Measurements from ENCODE around the gene HSF2. TPM values are rescaled to one million over a fixed set of nuclear protein-coding genes. Genes with fewer than 3 reads are reported as not detected.

Gene HSF2
- total and polyA plus RNA-seq, 2 experiments from 2014 or later = 10.0 to 18.1 TPM

DNA sequence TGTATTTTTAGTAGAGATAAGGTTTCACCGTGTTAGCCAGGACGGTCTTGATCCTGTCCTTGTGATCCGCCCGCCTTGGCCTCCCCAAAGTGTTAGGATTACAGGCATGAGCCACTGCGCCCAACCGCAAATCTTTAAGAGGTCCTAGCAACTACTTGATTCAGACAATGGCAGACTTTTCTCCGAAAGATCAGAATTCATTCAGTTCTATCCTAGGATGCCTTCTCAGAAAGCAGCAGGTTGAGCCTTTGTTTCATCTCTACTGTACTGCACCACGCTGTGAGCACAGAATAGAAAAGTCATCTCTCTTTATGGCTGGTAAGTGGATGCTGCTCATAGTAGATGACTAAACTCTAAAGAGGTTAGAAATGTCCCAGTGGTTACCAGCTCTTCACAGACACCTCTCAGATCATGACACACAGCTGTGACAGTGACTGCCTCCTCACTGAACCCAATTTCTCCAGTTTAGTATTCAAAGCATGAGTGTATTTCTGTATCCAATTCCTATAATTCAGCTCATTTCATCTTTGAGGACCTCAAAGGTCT, 6.0 kb upstream of the HSF2 start:
- Histone ChIP-seq H2AFZ (no peak overlapping the region), H3K4me1 (ENCODE audit: insufficient read depth) (peaks cover 8% of the 10 kb centered on the region; the same call in 1 of the 2 replicates), H3K79me2 (replicated peaks; ENCODE audit: insufficient read depth) (no peaks in the 10 kb centered on the region), H3K4me3 (no peak overlapping the region), H3K9me2 (ENCODE audit: insufficient read depth) (no peaks in the 10 kb centered on the region), H3K27ac (ENCODE audit: low read depth) (no peak overlapping the region), H3K36me3 (ENCODE audit: insufficient read depth) (no peaks in the 10 kb centered on the region), H3K27me3 (ENCODE audit: insufficient read depth) (peaks cover 100% of the 10 kb centered on the region), H3K4me2 (no peak overlapping the region), H4K20me1 (replicated peaks; ENCODE audit: insufficient read depth) (peaks cover 30% of the 10 kb centered on the region), H3F3A (replicated peaks; ENCODE audit: low read depth) (0 out of 2 replicates have a peak, but pooled peaks cover 5% of the 10 kb centered on the region)
- Mint-ChIP-seq H3K27me3 (ENCODE audit: insufficient read depth, low read depth, poor library complexity) (peaks cover 90% of the 10 kb centered on the region), H3K36me3 (ENCODE audit: low read depth) (no peaks in the 10 kb centered on the region), H3K4me3 (no peak overlapping the region), H3K9me3 (no peaks in the 10 kb centered on the region; the same call in 2 of the 3 replicates), H3K4me1 (peaks cover 2% of the 10 kb centered on the region; the same call in 2 of the 3 replicates), H3K27ac (no peak overlapping the region)
- TF ChIP-seq EZH2 (IDR thresholded peaks at IDR 0.05; ENCODE audit: low read depth, unreplicated experiment) (no peak), ZNF114 (CRISPR knock-in tag; IDR thresholded peaks at IDR 0.05) (no peak), JUNB (IDR thresholded peaks at IDR 0.05; ENCODE audit: unreplicated experiment) (no peak), ZNF331 (CRISPR knock-in tag; IDR thresholded peaks at IDR 0.05; ENCODE audit: low read depth) (no peak), CREB1 (CRISPR knock-in tag; IDR thresholded peaks at IDR 0.05; ENCODE audit: low read depth) (no peak), STAT1 (IDR thresholded peaks at IDR 0.05; ENCODE audit: unreplicated experiment) (no peak)
- TF ChIP-seq, protein P1, sequence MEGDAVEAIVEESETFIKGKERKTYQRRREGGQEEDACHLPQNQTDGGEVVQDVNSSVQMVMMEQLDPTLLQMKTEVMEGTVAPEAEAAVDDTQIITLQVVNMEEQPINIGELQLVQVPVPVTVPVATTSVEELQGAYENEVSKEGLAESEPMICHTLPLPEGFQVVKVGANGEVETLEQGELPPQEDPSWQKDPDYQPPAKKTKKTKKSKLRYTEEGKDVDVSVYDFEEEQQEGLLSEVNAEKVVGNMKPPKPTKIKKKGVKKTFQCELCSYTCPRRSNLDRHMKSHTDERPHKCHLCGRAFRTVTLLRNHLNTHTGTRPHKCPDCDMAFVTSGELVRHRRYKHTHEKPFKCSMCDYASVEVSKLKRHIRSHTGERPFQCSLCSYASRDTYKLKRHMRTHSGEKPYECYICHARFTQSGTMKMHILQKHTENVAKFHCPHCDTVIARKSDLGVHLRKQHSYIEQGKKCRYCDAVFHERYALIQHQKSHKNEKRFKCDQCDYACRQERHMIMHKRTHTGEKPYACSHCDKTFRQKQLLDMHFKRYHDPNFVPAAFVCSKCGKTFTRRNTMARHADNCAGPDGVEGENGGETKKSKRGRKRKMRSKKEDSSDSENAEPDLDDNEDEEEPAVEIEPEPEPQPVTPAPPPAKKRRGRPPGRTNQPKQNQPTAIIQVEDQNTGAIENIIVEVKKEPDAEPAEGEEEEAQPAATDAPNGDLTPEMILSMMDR (conservative IDR thresholded peaks at IDR 0.05; ENCODE audit: low read depth in 2 of 2) = no peak
- TF ChIP-seq, protein P2, sequence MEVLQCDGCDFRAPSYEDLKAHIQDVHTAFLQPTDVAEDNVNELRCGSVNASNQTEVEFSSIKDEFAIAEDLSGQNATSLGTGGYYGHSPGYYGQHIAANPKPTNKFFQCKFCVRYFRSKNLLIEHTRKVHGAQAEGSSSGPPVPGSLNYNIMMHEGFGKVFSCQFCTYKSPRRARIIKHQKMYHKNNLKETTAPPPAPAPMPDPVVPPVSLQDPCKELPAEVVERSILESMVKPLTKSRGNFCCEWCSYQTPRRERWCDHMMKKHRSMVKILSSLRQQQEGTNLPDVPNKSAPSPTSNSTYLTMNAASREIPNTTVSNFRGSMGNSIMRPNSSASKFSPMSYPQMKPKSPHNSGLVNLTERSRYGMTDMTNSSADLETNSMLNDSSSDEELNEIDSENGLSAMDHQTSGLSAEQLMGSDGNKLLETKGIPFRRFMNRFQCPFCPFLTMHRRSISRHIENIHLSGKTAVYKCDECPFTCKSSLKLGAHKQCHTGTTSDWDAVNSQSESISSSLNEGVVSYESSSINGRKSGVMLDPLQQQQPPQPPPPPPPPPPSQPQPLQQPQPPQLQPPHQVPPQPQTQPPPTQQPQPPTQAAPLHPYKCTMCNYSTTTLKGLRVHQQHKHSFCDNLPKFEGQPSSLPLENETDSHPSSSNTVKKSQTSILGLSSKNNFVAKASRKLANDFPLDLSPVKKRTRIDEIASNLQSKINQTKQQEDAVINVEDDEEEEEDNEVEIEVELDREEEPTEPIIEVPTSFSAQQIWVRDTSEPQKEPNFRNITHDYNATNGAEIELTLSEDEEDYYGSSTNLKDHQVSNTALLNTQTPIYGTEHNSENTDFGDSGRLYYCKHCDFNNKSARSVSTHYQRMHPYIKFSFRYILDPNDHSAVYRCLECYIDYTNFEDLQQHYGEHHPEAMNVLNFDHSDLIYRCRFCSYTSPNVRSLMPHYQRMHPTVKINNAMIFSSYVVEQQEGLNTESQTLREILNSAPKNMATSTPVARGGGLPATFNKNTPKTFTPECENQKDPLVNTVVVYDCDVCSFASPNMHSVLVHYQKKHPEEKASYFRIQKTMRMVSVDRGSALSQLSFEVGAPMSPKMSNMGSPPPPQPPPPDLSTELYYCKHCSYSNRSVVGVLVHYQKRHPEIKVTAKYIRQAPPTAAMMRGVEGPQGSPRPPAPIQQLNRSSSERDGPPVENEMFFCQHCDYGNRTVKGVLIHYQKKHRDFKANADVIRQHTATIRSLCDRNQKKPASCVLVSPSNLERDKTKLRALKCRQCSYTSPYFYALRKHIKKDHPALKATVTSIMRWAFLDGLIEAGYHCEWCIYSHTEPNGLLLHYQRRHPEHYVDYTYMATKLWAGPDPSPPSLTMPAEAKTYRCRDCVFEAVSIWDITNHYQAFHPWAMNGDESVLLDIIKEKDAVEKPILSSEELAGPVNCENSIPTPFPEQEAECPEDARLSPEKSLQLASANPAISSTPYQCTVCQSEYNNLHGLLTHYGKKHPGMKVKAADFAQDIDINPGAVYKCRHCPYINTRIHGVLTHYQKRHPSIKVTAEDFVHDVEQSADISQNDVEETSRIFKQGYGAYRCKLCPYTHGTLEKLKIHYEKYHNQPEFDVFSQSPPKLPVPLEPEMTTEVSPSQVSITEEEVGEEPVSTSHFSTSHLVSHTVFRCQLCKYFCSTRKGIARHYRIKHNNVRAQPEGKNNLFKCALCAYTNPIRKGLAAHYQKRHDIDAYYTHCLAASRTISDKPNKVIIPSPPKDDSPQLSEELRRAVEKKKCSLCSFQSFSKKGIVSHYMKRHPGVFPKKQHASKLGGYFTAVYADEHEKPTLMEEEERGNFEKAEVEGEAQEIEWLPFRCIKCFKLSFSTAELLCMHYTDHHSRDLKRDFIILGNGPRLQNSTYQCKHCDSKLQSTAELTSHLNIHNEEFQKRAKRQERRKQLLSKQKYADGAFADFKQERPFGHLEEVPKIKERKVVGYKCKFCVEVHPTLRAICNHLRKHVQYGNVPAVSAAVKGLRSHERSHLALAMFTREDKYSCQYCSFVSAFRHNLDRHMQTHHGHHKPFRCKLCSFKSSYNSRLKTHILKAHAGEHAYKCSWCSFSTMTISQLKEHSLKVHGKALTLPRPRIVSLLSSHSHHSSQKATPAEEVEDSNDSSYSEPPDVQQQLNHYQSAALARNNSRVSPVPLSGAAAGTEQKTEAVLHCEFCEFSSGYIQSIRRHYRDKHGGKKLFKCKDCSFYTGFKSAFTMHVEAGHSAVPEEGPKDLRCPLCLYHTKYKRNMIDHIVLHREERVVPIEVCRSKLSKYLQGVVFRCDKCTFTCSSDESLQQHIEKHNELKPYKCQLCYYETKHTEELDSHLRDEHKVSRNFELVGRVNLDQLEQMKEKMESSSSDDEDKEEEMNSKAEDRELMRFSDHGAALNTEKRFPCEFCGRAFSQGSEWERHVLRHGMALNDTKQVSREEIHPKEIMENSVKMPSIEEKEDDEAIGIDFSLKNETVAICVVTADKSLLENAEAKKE (CRISPR knock-in tag; IDR thresholded peaks at IDR 0.05) = no peak
- ATAC-seq = peak; percentile 32
- DNase-seq (ENCODE audit: low spot score) = no peak
